Measurements from ENCODE around the gene SDF2.

- TF ChIP-seq BHLHE40 (IDR thresholded peaks at IDR 0.05; ENCODE audit: borderline replicate concordance) (no peak), L3MBTL2 (conservative IDR thresholded peaks at IDR 0.05) (no peak), ZNF384 (IDR thresholded peaks at IDR 0.05) (no peak)
Measured at GRCh38 chr17:28646039-28646754, 15.5 kb downstream of the SDF2 start.

Data from HEK293T (cell line).